DND-41 (cell line): ENCODE measurements around the gene LHPP.

ENCODE experiments used
- EZH2 ChIP-seq: IDR thresholded peaks from 3 replicates; pipeline ENCODE4 v1.6.1; 2012; ENCODE audit warnings: borderline replicate concordance, low read depth, mild to moderate bottlenecking, moderate library complexity, low read length, inconsistent platforms; ENCODE audit not compliant: severe bottlenecking
- TF ChIP-seq, protein P1 (sequence below): IDR thresholded peaks from 2 replicates; pipeline ENCODE4 v1.5.1; 2012; ENCODE audit warnings: borderline replicate concordance, low read length, moderate library complexity, mild to moderate bottlenecking; ENCODE audit not compliant: poor library complexity, severe bottlenecking; ENCODE audit errors: extremely low read depth

DNA sequence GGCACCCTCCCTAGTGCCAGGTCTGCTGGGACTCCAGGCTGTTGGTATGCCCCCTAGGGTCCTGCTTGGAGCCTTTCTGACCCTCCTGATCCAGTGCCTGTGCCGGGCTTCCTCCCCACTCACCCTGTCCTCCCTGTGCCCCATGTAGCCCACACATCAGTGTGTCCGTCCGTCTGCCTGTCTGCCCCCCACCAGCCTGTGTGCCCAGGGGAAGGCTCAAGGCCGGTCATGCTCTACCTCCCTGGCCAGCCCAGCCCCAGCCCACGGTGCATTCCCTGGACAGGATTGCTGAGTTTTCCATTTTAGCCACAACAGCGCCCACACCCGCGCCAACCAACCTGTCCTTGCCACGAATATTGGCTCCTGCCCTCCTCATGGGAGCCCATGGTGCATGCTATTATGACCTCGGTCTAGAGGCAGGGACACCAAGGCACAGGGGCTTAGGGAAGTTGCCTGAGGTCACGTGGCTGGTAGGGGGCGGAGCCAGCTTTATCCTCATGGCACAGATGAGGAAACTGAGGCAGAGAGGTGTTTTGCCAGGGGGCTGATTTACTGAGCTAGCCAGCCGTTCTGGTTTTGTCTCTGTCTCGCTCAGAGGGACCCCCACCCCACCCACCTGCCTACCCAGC, 146.6 kb downstream of the LHPP start:
- TF ChIP-seq, protein P1, sequence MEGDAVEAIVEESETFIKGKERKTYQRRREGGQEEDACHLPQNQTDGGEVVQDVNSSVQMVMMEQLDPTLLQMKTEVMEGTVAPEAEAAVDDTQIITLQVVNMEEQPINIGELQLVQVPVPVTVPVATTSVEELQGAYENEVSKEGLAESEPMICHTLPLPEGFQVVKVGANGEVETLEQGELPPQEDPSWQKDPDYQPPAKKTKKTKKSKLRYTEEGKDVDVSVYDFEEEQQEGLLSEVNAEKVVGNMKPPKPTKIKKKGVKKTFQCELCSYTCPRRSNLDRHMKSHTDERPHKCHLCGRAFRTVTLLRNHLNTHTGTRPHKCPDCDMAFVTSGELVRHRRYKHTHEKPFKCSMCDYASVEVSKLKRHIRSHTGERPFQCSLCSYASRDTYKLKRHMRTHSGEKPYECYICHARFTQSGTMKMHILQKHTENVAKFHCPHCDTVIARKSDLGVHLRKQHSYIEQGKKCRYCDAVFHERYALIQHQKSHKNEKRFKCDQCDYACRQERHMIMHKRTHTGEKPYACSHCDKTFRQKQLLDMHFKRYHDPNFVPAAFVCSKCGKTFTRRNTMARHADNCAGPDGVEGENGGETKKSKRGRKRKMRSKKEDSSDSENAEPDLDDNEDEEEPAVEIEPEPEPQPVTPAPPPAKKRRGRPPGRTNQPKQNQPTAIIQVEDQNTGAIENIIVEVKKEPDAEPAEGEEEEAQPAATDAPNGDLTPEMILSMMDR = no peak
- no peak for TF ChIP-seq EZH2
